Activated T-helper 9 cell treated with anti-CD3 and anti-CD28 coated beads, Interleukin-2, amount 50 U/mL, for 16 hours (primary cell): Measurements from ENCODE around the gene ARHGAP29.
"Not testable (repeated sequence)": the region's sequence is repeated elsewhere in the genome, so short reads cannot be mapped to it uniquely, and the experiment has no call there.

Experiments used
- DNase-seq: peaks from one replicate; pipeline ENCODE4 v3.0.0-alpha.2; 2020; ENCODE audit warnings: low read depth

The ARHGAP29 gene

DNA sequence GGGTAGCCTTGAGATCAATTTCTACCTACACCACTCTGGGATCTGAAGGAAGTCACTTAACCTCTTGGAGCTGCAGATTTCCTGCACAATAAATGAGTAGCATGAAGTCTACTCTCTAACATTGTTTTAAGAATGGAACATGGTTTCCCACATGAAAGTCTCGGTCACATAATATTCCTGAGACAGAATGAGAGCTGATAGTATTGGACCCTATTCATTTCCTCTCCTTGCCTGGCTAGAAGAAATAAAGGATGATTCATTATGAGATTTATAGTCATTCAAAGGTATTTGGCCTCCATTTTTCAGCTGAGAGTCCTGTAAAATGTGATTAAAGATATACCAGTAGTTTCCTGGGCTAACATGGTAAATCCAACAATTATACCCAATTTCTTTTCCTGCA is 56.7 kb downstream of the ARHGAP29 start:
- no peak for DNase-seq

DNA sequence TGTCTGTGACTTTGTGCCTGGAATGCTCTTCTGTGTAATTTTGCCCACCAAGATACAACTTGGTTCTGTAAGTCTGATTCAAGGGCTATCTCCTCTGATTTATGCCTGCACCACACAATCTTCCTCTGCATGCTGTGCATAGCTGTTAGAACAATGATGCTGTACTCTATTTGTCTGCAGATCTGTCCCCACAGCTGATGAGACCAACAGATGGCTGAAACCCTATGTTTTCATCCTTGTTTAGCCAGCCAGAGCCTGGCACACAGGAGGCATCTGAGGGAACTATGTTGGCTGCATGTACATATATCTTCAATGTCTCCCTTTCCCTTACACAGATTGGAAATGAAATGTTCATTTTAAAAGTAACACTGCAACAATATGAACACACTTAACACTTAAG is 58.5 kb downstream of the ARHGAP29 start:
- no peak for DNase-seq

DNA sequence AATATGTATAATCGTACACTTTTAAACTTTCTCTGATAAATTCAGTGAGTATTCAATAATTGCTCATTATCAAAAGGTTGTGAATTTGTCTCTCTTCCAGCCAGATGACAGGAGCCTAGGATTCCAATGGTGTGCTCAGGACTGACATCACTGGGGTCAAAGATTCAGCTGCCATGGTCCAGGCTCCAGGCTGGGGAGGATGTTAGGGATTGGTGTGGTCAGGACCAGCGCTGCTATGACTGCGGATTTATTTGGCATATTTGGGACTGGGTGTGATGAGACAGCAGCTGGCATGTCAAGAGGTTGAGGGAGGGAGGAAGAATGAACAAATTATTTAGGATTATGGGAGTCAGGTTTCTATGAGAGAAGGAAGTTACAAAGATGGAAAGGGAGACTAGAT is 68.3 kb downstream of the ARHGAP29 start:
- DNase-seq: no peak

DNA sequence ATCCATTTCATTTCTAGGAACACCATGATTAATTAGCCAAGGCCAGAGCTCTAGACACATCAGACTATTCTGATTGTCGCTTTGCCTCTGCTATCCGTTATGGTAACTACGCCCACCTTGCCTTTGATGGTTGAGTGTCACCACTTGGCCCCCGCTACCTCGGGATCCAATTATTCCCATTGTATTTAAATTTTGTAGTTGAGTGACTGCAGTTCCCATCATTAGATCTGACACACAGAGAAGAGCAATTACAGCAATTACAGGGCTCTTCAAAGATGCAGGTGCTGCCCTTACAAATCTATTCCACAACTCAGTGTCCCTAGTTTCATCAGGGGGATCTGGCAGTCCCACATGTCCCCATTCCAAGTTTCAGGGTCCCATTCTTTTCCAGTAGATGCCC is 71.5 kb downstream of the ARHGAP29 start:
- DNase-seq: no peak

GRCh38 chr1:94164885-94165284 is 72.5 kb downstream of the ARHGAP29 start:
- not testable (repeated sequence) for DNase-seq

- not testable (repeated sequence) for DNase-seq
Measured at GRCh38 chr1:94164121-94164520, 73.3 kb downstream of the ARHGAP29 start.

GRCh38 chr1:94163249-94163648 is 74.1 kb downstream of the ARHGAP29 start:
- DNase-seq: not testable (repeated sequence)

- DNase-seq: no peak
Measured at GRCh38 chr1:94160811-94161210, 76.6 kb downstream of the ARHGAP29 start.

- no peak for DNase-seq
Measured at GRCh38 chr1:94156096-94156625, 81.2 kb downstream of the ARHGAP29 start.

- DNase-seq: no peak
Measured at GRCh38 chr1:94154989-94155388, 82.4 kb downstream of the ARHGAP29 start.

GRCh38 chr1:94153133-94153532 is 84.3 kb downstream of the ARHGAP29 start:
- no peak for DNase-seq

DNA sequence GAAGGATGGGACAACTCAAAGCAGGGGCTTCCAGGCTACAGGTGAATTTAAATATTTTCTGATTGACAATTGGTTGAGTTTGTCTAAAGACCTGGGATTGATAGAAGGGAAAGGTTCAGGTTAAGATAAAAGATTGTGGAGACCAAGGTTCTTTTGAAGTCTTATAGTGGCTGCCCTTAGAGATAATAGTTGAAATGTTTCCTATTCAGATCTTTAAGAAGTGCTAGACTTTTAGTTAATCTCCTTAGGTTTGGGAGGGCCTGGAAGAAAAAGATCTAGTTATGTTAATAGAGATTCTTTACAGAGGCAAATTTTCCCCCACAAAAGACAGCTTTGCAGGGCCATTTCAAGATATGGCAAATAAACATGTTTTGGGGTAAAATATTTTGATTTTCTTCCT is 88.2 kb downstream of the ARHGAP29 start:
- DNase-seq: not testable (repeated sequence)

DNA sequence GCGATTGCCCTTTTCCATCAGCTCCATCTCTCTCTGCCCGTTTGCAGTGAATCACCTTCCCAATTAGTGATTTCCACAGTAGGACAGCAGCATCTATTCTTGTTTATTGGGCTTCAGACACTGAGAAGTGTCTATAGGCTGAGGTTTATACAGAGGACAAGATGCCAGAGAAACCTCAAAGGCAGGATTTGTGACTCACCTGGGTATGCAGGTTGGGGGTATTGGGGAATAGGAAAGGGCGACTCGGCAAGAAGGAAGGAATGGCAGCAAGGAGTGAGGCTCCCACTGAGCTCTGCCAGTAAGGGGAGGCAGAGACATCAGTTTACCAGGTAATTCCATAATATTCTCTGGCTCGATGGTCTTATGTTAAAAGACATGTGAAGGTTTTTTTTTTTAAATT is 91.1 kb downstream of the ARHGAP29 start:
- DNase-seq: no peak

DNA sequence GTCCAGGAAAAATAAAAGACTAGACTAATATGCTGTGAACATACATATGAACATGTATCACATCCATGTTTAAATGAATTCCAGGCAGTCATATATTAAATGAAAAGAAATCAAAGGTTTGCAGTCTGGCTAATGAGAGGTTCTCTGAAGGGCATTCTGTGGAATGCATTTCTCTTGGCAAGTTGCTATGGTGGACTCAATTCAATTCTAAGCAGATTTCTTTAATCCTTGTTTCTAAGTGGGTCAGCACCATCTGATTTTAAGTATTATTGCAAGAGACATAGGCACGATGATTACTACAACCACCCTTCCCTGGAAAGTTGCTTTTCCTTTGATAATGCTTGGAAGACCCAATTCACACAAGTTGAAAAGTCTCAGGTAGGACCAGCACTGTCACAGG is 92.5 kb downstream of the ARHGAP29 start:
- DNase-seq: no peak

- DNase-seq: no peak
Measured at GRCh38 chr1:94143809-94144176, 93.6 kb downstream of the ARHGAP29 start.

GRCh38 chr1:94143173-94143808 is 94.1 kb downstream of the ARHGAP29 start:
- no peak for DNase-seq

DNA sequence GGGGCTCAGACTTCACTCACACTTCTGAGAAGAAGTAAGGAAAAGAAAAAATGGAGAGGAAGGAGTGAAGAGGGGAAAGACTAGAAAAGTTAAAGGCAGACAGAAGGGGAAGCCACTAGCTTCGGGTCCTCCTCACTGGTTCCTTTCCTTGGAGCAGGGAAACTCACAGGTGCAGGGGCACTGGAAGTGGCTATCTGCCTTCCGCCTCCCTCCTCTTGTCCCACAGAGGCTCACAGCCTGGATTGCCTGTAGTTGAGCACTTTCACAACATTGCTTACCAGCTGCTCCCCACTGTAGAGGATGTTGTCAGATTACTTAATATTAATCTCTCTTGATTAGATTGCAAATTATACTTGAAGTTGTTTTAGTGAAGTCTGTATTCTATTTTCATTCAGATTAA is 94.8 kb downstream of the ARHGAP29 start:
- no peak for DNase-seq

GRCh38 chr1:94142022-94142421 is 95.4 kb downstream of the ARHGAP29 start:
- DNase-seq: no peak

GRCh38 chr1:94132111-94132510 is 105.3 kb downstream of the ARHGAP29 start:
- DNase-seq: no peak

- DNase-seq: no peak
Measured at GRCh38 chr1:94130851-94131595, 106.4 kb downstream of the ARHGAP29 start.

- no peak for DNase-seq
Measured at GRCh38 chr1:94126651-94127050, 110.7 kb downstream of the ARHGAP29 start.

GRCh38 chr1:94125551-94126514 is 111.6 kb downstream of the ARHGAP29 start:
- DNase-seq: no peak
